C4-2B (cell line): Measurements from ENCODE around the gene DNAJC25.
"Not testable (repeated sequence)": the region's sequence is repeated elsewhere in the genome, so short reads cannot be mapped to it uniquely, and the experiment has no call there.

Experiments
- H3K27ac ChIP-seq: fragments of 450-650 bp; 2 replicates; pipeline ENCODE4 v1.5.1; 2017
- ZFX ChIP-seq: fragments of 450-650 bp; IDR thresholded peaks from 2 replicates; pipeline ENCODE4 v1.6.1; 2017
- TF ChIP-seq, protein P1 (sequence below): fragments of 450-650 bp; conservative IDR thresholded peaks from 2 replicates; pipeline ENCODE4 v1.5.1; 2017; ENCODE audit warnings: mild to moderate bottlenecking

Gene DNAJC25

DNA sequence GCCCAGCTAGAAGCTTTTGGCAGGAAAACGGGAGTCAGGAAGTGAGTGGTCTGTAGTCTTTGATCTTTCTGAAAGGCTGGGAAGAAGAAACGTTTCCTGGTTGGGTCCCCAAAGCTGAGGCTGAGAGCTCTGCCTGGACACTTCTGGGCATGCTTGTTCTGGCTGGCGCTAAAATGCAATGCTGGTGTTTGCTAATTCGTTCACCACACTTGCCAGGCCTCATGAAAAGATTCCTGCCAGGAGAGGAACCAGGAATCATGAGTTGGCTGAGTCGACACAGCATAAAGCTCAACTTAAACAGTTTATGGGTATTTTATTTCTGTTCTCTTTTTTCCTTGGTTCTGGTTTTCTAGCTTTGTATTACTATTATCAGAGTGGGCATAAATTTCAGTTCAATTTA, 21.0 kb upstream of the DNAJC25 start:
- no peak overlapping the region for H3K27ac ChIP-seq
- no peak for TF ChIP-seq ZFX
- TF ChIP-seq, protein P1, sequence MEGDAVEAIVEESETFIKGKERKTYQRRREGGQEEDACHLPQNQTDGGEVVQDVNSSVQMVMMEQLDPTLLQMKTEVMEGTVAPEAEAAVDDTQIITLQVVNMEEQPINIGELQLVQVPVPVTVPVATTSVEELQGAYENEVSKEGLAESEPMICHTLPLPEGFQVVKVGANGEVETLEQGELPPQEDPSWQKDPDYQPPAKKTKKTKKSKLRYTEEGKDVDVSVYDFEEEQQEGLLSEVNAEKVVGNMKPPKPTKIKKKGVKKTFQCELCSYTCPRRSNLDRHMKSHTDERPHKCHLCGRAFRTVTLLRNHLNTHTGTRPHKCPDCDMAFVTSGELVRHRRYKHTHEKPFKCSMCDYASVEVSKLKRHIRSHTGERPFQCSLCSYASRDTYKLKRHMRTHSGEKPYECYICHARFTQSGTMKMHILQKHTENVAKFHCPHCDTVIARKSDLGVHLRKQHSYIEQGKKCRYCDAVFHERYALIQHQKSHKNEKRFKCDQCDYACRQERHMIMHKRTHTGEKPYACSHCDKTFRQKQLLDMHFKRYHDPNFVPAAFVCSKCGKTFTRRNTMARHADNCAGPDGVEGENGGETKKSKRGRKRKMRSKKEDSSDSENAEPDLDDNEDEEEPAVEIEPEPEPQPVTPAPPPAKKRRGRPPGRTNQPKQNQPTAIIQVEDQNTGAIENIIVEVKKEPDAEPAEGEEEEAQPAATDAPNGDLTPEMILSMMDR = no peak

DNA sequence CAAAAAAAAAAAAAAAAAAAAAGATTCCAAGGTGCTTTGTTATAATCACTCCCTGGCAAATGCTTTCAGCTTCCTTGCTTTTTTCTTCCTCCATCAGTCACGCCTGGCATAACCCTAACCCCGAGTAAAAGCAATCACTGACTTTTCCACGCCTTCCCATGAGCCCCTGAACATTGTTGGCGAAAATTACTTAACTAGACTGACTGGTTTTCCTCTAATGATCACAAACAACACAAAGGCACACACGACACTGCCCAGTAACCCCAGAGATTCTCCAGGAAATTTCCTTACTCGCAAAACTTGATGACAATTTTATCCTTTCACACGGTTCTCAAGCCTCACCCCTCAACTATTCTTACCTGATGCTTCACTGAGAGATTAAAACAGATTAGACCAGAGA, 20.3 kb upstream of the DNAJC25 start:
- TF ChIP-seq, protein P1 = no peak
- no peak for TF ChIP-seq ZFX
- H3K27ac ChIP-seq = no peak overlapping the region

DNA sequence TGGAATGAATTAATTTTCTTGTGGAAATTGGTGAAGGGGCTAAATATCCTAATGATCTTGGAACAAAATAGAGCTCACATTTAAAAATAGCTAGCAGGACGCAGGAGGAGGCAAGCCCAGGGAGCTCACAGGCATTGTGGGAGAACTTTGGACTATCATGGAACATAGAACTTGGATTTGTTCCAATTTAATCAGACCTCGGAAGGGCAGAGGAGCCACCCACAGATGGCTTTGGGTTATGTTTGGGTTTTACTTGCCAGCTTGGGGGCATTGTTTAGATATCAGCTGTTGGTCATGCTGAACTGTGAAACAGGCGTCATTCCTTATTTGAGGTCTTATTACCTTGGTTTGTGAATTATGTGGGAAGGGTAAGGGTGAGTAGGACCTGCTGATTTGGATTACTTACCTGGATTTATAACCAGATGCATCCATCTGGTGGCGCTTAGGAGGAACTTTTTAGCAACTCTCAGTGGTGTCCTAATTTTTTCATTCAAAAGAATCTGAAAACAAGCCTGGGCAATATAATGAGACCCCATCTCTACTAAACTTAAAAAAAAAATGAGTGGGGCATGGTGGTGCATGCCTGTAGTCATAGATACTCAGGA, 17.6 kb upstream of the DNAJC25 start:
- no peak for TF ChIP-seq ZFX
- TF ChIP-seq, protein P1 = no peak

DNA sequence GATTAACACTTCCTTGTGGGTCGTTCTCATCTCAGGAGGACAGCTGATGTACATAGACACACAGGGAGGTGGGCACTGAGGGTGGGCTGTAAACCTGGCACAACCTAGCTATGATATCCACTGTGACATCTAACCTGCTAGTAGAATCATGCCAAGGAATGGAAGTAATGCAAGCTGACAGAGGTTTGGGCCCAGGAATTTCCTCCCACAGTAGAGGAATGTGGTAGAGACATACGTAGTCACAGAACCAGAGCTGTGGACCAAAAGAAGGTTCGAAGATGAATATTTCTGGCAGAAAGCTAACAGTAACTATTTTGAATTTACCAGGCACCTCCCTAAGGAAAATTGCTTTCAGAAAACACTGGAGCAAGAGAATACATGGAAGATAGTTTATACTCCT, 15.2 kb upstream of the DNAJC25 start:
- no peak for TF ChIP-seq ZFX
- TF ChIP-seq, protein P1 = no peak
- H3K27ac ChIP-seq = no peak overlapping the region

More for the DNA sequence above, 17.6 kb upstream of the DNAJC25 start:
- H3K27ac ChIP-seq = no peak overlapping the region

DNA sequence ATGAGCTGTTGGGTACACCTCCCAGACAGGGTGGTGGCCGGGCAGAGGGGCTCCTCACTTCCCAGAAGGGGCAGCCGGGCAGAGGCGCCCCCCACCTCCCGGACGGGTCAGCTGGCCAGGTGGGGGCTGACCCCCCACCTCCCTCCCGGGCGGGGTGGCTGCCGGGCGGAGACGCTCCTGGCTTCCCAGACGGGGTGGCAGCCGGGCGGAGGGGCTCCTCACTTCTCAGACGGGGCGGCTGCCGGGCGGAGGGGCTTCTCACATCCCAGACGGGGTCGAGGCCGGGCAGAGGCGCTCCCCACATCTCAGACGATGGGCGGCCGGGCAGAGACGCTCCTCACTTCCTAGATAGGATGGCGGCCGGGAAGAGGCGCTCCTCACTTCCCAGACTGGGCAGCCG, 13.8 kb upstream of the DNAJC25 start:
- not testable (repeated sequence) for H3K27ac ChIP-seq

DNA sequence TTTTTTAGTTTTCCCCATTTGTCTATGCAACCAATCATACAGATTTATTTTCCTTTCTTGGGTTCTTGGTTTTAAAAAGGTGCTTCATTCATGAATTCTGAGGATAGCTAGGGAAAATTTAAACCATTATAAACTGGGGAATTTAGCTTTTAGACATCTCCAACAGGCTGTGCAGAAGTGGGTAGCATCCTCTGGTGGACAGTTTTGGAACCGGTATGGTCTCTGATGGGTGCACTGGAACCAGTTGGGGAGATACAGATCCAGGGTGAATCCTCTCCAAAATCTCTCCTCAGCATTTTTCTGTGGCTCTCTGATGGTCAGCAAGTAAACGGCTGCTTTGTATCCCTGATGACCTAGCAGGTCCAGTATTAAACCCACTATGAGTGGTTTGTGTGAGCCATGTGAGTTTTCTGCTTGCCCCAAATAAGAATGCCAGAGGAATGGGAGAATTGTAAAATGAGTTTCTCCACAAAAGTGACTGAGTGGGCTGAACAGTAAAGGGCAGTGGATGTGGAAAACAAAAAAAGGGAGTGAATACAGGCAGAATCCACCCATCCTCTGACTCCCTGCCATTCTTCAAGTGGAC, 9.1 kb upstream of the DNAJC25 start:
- no peak overlapping the region for H3K27ac ChIP-seq
- TF ChIP-seq, protein P1 = peak; percentile 93
- no peak for TF ChIP-seq ZFX

DNA sequence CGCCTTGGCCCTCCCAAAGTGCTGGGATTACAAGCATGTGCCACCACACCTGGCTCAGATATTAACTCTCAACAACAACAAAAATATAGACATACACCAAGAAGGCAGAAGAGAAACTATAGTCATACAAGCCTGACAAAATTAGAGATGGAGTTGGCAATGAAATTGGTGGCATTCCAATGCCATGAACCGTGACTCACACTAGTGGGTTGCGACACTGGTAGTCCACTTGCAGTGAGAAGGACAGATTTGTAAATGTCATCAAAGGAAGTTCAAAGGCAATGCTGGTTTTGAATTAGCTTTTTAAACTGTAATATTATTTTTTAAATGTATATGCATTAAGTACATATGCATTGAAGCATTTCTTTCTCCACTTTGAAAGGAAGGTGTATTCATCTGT, 8.5 kb upstream of the DNAJC25 start:
- TF ChIP-seq, protein P1 = no peak
- TF ChIP-seq ZFX = no peak
- no peak overlapping the region for H3K27ac ChIP-seq
